SIG-M5 (cell line): Measurements from ENCODE around the gene FAM136A.
"Not testable (repeated sequence)": the region's sequence is repeated elsewhere in the genome, so short reads cannot be mapped to it uniquely, and the experiment has no call there.

Experiments used
- DNase-seq: peaks from one replicate; lab custom pipeline; 2025; lab: John Stamatoyannopoulos, UW

Gene FAM136A

DNA sequence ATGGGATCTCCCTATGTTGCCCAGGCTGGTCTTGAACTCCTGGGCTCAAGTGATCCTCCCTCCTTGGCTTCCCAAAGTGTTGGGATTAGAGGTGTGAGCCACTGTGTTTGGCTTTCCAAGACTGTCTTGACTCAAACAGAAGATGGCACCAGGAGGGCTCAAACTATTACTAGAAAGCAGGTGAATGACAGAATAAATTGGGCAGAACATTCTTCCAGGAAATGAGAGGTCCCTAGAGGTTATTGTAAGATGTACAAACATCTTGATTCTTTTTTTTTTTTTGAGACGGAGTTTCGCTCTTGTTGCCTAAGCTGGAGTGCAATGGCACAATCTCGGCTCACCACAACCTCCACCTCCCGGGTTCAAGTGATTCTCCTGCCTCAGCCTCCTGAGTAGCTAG, 4.0 kb downstream of the FAM136A start:
- not testable (repeated sequence) for DNase-seq

DNA sequence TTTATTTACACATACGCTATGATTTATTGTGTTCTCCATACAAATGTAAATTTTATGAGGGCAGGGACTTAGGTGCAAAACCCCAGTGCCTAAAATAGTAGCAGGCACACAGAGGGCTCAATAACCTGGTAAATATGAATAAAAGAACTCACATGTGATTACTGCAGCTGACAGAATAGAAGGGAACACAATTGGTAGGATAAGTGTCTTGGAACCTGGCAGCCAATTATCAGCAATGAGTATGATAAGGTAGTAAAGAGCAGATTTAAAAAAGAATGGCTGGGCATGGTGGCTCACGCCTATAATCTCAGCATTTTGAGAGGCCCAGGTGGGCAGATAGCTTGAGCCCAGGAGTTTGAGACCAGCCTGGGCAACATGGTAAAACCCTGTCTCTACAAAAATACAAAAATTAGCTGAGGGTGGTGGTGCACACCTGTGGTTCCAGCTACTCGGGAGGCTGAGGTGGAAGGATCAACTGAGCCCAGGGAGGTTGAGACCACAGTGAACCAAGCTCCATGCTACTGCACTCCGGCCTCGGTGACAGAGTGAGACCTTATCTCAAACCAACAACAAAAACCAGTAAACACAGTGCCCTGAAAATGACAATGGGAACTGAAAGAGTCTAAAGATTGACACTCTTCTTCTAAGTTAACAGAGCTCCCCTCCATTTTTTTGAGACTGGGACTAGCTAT, 18.2 kb downstream of the FAM136A start:
- DNase-seq = no peak

DNA sequence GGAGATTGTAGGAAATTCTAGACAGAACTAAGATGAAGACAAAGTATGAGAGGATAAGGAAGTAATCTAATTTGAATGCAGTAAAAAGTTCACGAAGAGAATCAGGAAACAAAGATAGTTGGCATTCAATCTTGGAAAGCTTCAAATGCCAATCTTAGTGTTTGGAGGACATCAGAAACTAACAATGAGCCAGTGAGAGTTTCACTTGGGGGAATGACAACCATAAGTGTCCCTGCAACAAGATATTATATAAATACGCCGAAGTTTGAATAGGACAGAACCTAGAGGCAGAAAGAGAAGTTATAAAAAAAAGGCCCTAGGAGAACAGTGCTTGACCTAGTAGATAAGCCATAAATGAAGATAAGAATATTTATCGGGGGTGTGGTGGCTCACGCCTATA, 19.4 kb downstream of the FAM136A start:
- no peak for DNase-seq

DNA sequence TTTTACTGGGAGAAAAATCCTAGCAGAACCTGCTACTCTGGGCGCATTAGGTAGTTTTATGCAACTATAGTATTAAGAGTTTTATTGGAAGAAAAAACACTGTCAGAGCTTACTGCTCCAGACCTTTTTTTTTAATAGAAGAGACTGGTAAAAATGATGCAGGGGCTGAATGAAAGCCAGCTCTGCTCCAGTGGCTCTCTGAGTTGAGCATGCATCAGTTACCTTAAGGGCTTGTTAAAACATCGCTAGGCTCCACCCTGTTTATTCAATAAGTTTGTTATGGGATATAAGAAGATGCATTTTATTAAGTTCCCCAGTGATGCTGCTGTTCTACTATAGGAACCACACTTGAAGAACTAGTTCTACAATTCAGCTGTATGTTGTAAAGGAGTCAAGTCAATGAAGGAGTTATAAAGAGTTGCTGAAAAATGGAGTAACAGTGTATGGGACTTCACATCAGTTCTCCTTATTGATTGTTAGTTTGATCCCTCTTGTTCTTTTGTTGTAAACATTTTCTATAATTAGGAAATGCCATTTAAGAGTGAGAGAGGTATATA, 21.5 kb downstream of the FAM136A start:
- DNase-seq = no peak

DNA sequence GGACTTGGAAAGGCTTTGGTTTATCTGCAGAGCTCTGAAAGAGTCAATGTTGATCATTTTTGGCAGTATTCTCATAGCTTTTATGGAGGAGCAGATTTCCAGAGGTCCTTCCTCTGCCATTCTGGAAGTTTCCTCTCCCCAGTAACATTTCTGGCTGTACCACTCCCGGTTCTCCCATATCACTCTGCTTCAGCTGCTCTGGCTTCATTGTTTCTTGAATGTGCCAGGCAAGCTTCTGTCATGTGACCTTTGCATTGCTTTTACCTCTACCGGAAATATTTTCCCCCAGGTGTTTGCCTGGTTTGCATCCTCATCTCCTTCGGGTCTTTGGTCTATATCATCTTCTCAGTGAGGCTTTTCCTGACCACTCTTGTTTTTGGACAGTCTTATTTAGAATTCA, 31.5 kb downstream of the FAM136A start:
- DNase-seq = no peak

DNA sequence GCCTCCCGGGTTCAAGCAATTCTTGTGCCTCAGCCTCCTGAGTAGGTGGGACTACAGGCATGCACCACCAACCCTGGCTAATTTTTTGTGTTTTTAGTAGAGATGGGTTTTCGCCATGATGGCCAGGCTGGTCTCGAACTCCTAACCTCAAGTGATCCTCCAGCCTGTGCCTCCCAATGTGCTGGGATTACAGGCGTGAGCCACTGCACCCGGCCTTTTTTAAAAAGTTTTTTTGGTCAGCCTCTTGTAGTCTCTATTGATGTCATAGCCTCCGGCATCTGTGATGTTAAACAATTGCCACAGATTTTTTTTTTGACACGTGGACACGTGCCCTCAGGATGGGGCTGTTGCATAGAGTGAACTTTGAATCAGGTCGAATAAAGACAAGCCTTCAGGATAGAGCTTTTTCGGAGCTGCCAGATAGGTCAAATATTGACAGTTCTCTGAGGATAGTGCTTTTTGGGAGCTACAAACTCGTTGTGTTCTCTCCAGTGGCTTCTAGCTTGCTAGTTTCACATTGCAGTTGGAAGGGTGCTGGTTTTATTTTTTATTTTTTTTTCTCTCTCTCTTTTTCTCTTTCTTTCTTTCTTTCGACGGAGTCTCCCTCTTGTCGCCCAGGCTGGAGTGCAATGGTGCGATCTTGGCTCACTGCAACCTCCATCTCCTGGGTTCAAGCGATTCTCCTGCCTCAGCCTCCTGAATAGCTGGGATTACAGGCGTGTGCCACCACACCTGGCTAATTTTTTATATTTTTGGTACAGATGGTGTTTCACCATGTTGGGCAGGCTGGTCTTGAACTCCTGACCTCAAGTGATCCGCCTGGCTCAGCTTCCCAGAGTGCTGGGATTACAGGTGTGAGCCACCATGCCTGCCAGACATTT, 32.2 kb downstream of the FAM136A start:
- not testable (repeated sequence) for DNase-seq

DNA sequence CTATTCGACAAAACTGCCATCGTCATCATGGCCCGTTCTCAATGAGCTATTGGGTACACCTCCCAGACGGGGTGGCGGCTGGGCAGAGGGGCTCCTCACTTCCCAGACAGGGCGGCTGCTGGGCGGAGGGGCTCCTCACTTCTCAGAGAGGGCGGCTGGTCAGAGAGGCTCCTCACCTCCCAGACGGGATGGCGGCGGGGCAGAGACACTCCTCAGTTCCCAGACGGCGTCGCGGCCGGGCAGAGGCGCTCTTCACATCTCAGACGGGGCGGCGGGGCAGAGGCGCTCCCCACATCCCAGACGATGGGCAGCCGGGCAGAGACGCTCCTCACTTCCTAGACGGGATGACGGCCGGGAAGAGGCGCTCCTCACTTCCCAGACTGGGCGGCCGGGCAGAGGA, 34.9 kb downstream of the FAM136A start:
- DNase-seq = not testable (repeated sequence)

DNA sequence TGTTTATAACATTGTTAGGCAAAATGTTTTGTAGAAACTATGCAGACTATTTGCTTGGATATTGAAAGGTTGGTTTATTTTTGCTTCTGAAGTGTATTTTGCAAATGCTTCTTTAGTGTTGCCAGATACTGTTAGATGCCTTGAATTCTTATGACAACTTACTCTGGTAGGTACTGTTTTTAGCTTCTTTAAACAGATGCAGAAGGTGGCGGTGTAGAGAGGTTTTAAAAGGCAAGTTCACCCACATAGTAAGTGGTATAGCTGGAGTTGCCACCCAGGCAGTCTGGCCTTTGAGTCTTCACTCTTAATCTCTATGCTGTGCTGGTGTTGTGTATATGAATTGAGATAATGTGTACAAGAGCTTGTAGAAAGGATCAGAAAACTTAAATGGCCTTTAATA, 40.4 kb downstream of the FAM136A start:
- no peak for DNase-seq

DNA sequence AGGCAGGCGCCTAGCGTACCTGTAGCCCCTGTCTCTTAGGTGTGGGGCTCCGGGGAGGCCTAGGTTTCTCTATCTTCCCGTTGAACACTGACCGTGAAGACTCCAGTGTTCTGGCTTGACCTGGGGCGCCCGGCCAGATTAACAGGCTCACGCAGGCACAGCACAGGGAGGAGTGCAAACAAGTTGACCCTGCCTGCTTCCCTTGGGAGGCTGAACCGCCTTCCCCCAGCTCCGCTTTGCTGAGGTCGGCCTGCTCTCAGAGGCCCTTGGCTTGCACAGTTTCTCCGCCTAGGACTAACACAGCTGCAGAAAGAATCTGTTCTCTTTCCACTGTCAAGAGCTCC, 43.4 kb downstream of the FAM136A start:
- DNase-seq = no peak

DNA sequence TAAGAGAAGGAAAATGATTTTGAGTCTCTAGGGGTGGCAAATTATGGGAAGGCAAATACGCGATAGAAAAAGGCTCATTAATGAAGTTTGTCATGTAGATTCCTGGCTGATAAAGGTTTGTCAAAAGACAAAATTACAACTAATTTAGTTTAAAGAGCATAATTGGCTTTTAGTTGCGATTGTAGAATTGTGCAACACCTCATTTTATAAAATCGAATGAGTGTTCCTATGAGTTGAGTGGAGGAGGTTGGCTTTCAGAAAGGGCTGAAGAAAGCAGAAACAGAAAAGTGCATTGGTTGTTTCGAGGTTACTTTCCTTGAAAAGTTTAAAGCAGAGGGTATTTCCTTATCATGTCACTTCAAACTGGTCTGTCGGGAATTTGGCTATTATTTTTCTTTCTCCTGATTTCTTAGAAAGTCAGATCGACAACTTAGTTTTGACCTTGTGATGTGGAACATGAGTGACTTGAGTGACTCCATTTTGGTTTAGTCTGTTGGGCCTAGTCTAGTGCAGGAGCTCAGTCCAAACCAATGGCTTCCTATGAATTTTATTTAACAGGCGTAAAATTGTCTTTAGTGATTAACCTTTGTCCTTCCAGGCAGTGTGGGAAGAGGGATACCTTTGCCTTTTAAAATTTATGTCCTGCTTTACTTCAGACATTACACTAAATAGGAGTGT, 46.1 kb downstream of the FAM136A start:
- DNase-seq = no peak

DNA sequence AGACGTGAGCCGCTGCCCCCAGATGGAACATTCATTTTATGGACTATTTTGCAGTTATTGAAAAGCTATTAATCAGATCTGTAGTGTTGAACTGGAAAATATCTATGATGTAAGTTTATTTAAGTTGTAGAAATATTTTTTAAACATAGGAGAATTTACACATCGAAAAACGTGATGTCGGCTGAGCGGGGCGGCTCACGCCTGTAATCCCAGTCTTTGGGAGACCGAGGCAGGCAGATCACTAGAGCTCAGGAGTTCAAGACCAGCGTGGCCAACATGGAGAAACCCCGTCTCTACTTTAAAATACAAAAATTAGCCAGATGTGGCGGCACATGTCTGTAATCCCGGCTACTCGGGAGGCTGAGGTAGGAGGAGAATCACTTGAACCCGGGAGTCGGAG, 51.4 kb downstream of the FAM136A start:
- DNase-seq = no peak

DNA sequence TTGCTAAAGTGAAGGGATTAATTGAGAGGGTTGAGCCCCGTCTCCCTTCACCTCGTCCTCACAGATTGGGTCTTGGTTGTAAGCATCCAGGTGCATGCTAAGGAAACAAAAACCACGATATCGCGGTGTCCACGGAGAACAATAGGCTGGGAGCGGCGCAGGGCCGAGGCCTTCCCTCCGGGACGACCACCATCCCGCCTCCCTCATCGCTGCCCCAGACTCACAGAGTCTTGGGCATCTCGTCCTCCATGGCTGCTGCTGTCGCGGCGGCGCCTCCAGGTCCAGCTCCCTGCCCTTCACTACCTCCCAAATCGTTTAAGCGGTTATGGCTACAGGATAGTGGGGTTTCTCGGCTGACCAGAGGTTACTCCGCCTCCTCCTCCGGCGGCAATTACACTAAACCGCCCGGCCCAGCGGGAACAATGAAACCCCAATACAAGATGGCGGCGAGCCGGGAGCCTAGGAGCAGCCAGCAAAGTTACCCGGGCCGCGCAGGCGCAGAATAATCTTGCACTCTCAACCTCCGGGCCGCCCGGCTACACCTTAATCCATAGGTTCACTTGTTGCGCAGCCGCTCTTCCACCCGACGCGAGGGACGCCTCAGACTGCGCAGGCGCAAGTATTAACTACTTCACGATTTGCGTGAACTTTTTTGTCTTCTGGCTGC, 53.6 kb downstream of the FAM136A start, which contains the start of gene TIA1:
TIA1 (minus strand) TSS at position 448 of the 667 bp plus-strand sequence; CDS start at position 250, 198 bp downstream.
- DNase-seq = peak; percentile 97

DNA sequence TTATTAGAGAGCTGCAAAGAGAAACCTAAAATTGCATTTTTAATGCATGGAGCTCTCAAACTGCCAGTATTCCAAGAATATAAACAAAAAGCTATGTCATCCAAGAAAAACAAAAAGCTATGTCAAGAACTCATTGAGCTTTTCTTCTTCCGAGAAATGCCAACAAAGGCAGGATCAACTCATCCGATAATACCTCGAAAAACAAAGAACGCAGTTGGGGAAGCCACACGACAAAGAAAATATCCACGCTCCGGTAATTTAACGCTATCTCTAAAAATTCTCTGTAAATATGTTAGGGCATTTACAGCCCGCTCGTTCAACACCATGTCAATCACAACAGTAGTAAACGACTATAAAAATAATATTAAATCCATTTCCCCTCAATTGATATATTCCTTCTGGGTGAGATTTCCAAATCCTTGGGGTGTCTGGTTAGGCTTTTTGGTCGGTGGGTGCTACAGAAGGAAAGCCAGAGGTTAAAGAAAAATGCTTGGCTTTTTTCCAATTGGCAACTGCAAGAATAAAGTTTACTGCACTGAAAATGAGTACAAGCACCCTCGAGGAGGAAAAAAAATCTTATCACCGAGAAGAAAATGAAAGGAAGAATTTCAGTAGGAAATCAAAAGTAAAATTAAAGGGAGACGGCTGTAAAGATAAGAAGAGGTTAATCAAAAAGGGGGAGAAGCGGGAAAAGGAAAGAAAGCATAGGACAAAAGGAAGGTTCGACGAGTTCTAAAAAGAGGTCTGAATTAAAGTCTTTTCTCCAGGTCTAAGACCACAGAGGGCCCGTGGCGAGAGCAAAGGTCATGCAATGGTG, 54.3 kb downstream of the FAM136A start:
- no peak for DNase-seq
